Breast epithelium (tissue), 3 donors: Measurements from ENCODE around the gene MAP4K4.

Experiments
- POLR2A ChIP-seq: fragments of 450-650 bp; IDR thresholded peaks from one replicate; pipeline ENCODE4 v1.6.1; 2016; ENCODE audit warnings: antibody characterized with exemption, mild to moderate bottlenecking, moderate library complexity
- POLR2AphosphoS5 ChIP-seq, 3 donors: sonication (generic); formaldehyde crosslinking; IDR thresholded peaks; one replicate each; pipeline ENCODE4 v1.6.1; 2017; ENCODE audit warnings: antibody characterized with exemption in 3 of 3
- TF ChIP-seq, protein P1 (sequence below), 3 donors: fragments of 450-650 bp; IDR thresholded peaks; one replicate each; pipeline ENCODE4 v1.5.1; 2016 to 2017; ENCODE audit warnings: antibody characterized with exemption in 3 of 3, mild to moderate bottlenecking in 3 of 3, moderate library complexity in 3 of 3

DNA sequence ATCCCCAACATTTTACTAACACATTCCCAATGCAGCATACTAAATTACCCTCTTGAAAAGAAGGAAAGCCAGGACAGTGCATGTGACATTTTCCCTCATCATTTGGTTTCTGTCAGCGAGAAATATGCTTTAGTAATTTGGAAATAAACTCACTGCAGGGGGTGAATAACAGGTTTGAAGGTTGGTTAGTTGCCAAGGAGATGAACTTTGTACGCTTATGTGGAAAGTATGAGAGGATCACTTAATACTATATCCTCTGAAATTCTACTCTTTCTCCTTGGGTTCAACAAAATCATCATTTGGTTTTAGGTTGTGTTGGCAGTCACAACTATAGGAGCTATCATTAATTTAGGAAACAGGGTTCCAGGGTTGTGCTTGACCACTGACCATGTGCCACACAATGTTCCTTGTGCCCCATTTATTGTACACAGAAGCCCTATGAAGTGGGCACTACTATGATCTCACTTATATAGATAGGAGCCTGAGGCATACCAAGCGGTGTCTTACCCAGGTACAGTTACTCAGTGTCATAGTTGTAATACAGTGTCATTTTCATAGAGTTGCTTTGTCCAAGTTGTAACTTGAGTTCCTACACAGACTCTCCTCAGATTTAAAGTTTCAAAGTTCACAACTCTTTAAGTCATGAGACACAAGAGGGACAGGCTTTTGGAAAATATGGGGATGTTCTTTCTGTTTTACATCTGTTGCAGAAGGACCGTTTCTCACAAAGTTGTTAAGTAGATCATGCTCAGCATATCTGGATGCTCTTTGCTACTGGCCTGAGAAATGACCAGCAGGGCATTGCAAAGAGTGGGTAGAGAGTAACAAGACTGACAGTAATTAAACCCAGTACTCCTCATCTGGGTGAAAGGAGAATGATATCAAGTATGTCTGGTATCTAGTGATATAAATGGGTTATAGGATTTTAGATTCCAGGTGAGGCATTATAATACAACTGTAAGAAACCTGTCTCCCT, 91.8 kb downstream of the MAP4K4 start:
- TF ChIP-seq, protein P1, sequence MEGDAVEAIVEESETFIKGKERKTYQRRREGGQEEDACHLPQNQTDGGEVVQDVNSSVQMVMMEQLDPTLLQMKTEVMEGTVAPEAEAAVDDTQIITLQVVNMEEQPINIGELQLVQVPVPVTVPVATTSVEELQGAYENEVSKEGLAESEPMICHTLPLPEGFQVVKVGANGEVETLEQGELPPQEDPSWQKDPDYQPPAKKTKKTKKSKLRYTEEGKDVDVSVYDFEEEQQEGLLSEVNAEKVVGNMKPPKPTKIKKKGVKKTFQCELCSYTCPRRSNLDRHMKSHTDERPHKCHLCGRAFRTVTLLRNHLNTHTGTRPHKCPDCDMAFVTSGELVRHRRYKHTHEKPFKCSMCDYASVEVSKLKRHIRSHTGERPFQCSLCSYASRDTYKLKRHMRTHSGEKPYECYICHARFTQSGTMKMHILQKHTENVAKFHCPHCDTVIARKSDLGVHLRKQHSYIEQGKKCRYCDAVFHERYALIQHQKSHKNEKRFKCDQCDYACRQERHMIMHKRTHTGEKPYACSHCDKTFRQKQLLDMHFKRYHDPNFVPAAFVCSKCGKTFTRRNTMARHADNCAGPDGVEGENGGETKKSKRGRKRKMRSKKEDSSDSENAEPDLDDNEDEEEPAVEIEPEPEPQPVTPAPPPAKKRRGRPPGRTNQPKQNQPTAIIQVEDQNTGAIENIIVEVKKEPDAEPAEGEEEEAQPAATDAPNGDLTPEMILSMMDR (IDR thresholded peaks at IDR 0.05), result no peak
- TF ChIP-seq POLR2A (no peak), POLR2AphosphoS5 (IDR thresholded peaks at IDR 0.05) (no peak)
